Cardiac fibroblast (primary cell): Measurements from ENCODE around the gene KAZN.
"Not testable (repeated sequence)": the region's sequence is repeated elsewhere in the genome, so short reads cannot be mapped to it uniquely, and the experiment has no call there.

Experiments
- DNase-seq, 2 donors: peaks; one replicate each; pipeline versions ENCODE4 v3.0.0 to v3.0.0-alpha.2; 2010; ENCODE audit warnings: low read depth in 2 of 2
- H3K4me3 ChIP-seq, 2 donors: replicated peaks in 1 of 2; 1 replicate in 1 of 2; 2 replicates in 1 of 2; pipeline ENCODE4 v1.5.1; 2011; ENCODE audit warnings: low read depth in 2 of 2, low read length in 2 of 2, mild to moderate bottlenecking in 2 of 2, moderate library complexity in 1 of 2
- TF ChIP-seq, protein P1 (sequence below): IDR thresholded peaks from one replicate; pipeline ENCODE4 v1.5.1; 2011; ENCODE audit warnings: low read depth, mild to moderate bottlenecking, low read length, inconsistent platforms

Gene KAZN

GRCh38 chr1:14959059-14959694 lies 360.7 kb downstream of the KAZN start:
- TF ChIP-seq, protein P1, sequence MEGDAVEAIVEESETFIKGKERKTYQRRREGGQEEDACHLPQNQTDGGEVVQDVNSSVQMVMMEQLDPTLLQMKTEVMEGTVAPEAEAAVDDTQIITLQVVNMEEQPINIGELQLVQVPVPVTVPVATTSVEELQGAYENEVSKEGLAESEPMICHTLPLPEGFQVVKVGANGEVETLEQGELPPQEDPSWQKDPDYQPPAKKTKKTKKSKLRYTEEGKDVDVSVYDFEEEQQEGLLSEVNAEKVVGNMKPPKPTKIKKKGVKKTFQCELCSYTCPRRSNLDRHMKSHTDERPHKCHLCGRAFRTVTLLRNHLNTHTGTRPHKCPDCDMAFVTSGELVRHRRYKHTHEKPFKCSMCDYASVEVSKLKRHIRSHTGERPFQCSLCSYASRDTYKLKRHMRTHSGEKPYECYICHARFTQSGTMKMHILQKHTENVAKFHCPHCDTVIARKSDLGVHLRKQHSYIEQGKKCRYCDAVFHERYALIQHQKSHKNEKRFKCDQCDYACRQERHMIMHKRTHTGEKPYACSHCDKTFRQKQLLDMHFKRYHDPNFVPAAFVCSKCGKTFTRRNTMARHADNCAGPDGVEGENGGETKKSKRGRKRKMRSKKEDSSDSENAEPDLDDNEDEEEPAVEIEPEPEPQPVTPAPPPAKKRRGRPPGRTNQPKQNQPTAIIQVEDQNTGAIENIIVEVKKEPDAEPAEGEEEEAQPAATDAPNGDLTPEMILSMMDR = no peak
- no peak for DNase-seq
- H3K4me3 ChIP-seq = no peak overlapping the region

DNA sequence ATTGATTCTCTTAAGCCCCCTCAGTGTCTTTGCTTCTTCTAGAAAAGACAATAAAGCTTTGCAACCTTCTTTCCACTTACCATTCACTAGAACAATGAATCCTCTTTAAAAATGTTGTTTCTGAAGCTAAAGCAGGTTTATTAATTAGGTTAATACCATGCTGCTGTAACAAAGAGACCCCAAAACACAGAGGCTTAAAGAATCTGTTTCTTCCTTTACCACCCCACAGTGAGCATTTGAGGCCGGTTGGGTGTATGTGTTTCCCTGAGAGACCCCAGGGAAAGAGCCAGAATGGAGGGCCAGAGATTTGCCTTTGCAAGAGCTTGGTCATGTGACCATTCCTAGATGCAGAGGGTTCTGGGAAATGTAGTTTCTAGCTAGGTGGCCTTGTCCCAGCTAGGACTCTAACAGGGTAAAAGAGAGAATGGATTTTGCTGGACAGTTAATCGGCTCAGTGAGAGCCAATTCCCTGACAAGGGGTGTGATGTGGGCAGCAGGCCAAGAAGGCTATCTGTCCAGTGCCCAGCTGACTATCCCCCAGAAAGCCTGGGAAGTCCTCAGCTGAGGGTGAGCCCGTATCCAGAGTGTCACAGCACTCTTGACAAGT lies 363.3 kb downstream of the KAZN start:
- no peak overlapping the region for H3K4me3 ChIP-seq
- no peak for DNase-seq

GRCh38 chr1:14962407-14962806 lies 363.9 kb downstream of the KAZN start:
- H3K4me3 ChIP-seq = no peak overlapping the region
- DNase-seq = no peak
- TF ChIP-seq, protein P1 = no peak

More for the DNA sequence above, 363.3 kb downstream of the KAZN start:
- TF ChIP-seq, protein P1 = no peak

DNA sequence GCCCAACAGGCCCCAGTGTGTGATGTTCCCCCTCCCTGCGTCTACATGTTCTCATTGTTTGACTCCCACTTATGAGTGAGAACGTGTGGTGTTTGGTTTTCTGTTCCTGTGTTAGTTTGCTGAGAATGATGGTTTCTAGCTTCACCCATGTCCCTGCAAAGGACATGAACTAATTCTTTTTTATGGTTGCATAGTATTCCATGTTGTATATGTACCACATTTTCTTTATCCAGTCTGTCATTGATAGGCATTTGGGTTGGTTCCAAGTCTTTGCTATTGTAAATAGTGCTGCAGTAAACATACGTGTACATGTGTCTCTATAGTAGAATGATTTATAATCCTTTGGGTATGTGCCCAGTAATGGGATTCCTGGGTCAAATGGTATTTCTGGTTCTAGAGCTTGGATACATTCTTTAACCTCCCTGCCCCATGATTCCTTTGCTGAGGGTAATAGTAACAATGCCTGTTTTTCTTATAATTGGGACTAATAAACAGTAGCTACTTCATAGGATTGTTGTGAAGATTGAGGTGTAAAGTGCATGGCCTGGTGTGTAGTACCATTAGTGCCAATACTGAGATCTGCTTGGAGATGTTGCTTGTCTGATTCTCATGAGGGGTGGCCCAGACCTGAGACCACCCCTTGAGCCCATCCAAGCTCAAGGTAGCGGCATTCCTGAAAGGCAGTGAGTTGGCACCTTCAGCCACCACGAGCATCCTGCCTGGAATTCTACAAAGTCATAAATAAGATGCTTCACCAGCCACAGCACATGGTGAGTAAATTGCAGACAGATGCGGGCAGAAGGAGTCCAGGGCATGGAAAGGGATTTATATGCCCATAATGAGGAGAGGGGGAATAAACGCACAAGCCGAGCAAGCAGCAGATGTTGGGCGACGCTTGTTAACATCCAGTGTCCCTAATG lies 365.6 kb downstream of the KAZN start:
- not testable (repeated sequence) for H3K4me3 ChIP-seq, DNase-seq

DNA sequence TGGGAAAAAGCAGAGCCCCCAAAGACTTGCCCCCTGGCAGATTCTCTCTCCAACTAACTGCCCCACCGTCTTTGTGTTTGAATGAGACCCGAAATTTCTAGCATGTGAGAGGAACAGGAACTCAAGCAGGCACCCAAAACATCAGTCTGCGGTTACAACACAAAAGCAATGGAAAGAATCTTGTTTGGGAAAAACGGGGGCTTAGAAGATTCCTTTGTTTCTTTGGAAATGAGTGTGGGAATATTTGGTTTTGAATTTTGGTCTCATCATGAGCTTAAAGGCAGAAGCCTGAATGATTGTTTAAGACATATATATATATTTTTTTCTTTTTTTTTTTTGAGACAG lies 366.2 kb downstream of the KAZN start:
- TF ChIP-seq, protein P1 = no peak
- no peak for DNase-seq
- H3K4me3 ChIP-seq = no peak overlapping the region

DNA sequence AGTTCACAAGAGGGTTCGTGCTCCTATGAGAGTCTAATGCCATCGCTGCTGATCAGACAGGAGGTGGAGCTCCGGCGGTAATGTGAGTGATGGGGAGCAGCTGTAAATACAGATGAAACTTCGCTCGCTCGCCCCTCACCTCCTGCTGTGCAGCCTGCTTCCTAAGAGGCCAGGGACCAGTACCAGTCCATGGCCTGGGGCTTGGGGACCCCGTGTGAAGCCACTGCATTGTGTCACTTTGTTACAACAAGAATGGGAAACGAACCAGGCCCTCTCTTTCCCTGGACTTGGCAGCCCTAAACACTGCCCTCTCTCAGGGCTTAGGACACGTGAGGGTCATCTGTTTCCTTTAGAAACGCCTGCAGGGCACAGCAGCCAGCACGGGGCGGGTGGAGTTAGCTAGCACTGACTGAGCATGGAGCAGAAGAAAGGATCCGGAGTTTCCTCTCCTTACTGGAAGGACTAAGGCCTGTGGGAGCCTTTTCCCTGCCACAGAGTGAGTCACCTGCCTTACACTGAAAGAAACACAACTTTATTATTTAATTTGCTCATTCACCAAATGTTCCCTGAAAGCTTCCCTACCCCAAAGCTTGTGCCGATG lies 369.9 kb downstream of the KAZN start:
- no peak overlapping the region for H3K4me3 ChIP-seq
- peak; percentile 44 to 78 for DNase-seq
- TF ChIP-seq, protein P1 = no peak

DNA sequence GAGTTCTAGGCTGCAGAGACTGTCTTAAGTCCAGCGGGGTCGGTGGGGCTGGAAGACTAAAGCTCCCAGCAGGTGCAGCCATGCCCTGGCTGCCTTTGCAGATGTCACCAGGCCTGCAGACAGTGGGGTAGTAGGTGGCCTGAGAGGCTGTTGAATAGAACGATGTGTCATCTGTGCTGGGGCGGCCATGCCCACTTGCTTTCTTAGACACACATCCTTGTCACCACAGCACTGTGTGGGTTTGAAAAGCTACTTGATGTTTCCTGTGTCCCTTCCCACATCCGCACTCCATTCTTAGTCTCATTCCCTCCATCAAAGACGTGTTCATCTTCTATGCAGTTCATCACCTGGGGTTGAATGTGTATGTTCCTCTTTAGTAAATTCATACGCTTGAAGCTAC lies 370.5 kb downstream of the KAZN start:
- H3K4me3 ChIP-seq = no peak overlapping the region
- no peak for DNase-seq
- TF ChIP-seq, protein P1 = no peak
